SKM-1 (cell line): ENCODE results near the gene ANKRD44.
"Not testable (repeated sequence)": the region's sequence is repeated elsewhere in the genome, so short reads cannot be mapped to it uniquely, and the experiment has no call there.

ENCODE experiments used
- DNase-seq: peaks from one replicate; lab custom pipeline; 2025; ENCODE audit not compliant: unreplicated experiment; lab: John Stamatoyannopoulos, UW

The ANKRD44 gene

GRCh38 chr2:197310271-197310985 is at the start of gene ANKRD44:
TSS of gene ANKRD44 (minus strand) at chr2:197310780. CDS start at chr2:197310604, 176 bp downstream.
- peak; percentile 70 for DNase-seq

- no peak for DNase-seq
Measured at GRCh38 chr2:197359859-197360258, 49.3 kb upstream of the ANKRD44 start.

GRCh38 chr2:197358931-197359330 is 48.4 kb upstream of the ANKRD44 start:
- DNase-seq, result no peak

- no peak for DNase-seq
Measured at GRCh38 chr2:197357986-197358385, 47.4 kb upstream of the ANKRD44 start.

GRCh38 chr2:197356136-197356535 is 45.6 kb upstream of the ANKRD44 start:
- no peak for DNase-seq

- no peak for DNase-seq
Measured at GRCh38 chr2:197354169-197354558, 43.6 kb upstream of the ANKRD44 start.

- DNase-seq, result no peak
Measured at GRCh38 chr2:197353393-197354168, 43.0 kb upstream of the ANKRD44 start.

- no peak for DNase-seq
Measured at GRCh38 chr2:197349699-197350098, 39.1 kb upstream of the ANKRD44 start.

- no peak for DNase-seq
Measured at GRCh38 chr2:197348721-197349360, 38.3 kb upstream of the ANKRD44 start.

GRCh38 chr2:197345846-197346370 is 35.3 kb upstream of the ANKRD44 start:
- DNase-seq, result no peak

GRCh38 chr2:197343968-197344367 is 33.4 kb upstream of the ANKRD44 start:
- DNase-seq, result not testable (repeated sequence)

GRCh38 chr2:197340591-197340990 is 30.0 kb upstream of the ANKRD44 start:
- no peak for DNase-seq

- DNase-seq, result no peak
Measured at GRCh38 chr2:197339496-197340220, 29.1 kb upstream of the ANKRD44 start.

- no peak for DNase-seq
Measured at GRCh38 chr2:197339016-197339415, 28.4 kb upstream of the ANKRD44 start.

- DNase-seq, result no peak
Measured at GRCh38 chr2:197332641-197333040, 22.1 kb upstream of the ANKRD44 start.

- DNase-seq, result no peak
Measured at GRCh38 chr2:197328461-197328860, 17.9 kb upstream of the ANKRD44 start.

- DNase-seq, result no peak
Measured at GRCh38 chr2:197327472-197328098, 17.0 kb upstream of the ANKRD44 start.

GRCh38 chr2:197327073-197327471 is 16.5 kb upstream of the ANKRD44 start:
- DNase-seq, result no peak

- no peak for DNase-seq
Measured at GRCh38 chr2:197324801-197325200, 14.2 kb upstream of the ANKRD44 start.
